Central memory CD8-positive, alpha-beta T cell (primary cell): Measurements from ENCODE around the gene FNDC3B.

ENCODE experiments used
- ATAC-seq: fragments of 150-1000 bp; cut with Tn5 transposase; replicated peaks from 2 replicates; pipeline ENCODE4 v1.10.0; 2022; ENCODE audit warnings: mild to moderate bottlenecking, moderate FRiP score, moderate number of reproducible peaks; ENCODE audit not compliant: poor library complexity, severe bottlenecking; ENCODE audit errors: extremely low read depth
- DNase-seq, 2 donors: peaks; one replicate each; pipeline ENCODE4 v3.0.0; 2021; ENCODE audit warnings: low spot score in 2 of 2
- H3K27ac Mint-ChIP-seq: one replicate; pipeline ENCODE4 v1.8.0; 2022; ENCODE audit warnings: low read depth, mild to moderate bottlenecking, moderate library complexity, mixed read lengths
- H3K27me3 Mint-ChIP-seq: one replicate; pipeline ENCODE4 v1.8.0; 2022; ENCODE audit warnings: mixed read lengths
- H3K36me3 Mint-ChIP-seq: one replicate; pipeline ENCODE4 v1.8.0; 2022; ENCODE audit warnings: mild to moderate bottlenecking, moderate library complexity, mixed read lengths; ENCODE audit not compliant: insufficient read depth
- H3K4me1 Mint-ChIP-seq: one replicate; pipeline ENCODE4 v1.8.0; 2022; ENCODE audit warnings: mixed read lengths
- H3K4me3 Mint-ChIP-seq: one replicate; pipeline ENCODE4 v1.8.0; 2022; ENCODE audit warnings: mild to moderate bottlenecking, moderate library complexity, mixed read lengths
- H3K9me3 Mint-ChIP-seq: one replicate; pipeline ENCODE4 v1.8.0; 2022; ENCODE audit warnings: mixed read lengths

Gene FNDC3B

DNA sequence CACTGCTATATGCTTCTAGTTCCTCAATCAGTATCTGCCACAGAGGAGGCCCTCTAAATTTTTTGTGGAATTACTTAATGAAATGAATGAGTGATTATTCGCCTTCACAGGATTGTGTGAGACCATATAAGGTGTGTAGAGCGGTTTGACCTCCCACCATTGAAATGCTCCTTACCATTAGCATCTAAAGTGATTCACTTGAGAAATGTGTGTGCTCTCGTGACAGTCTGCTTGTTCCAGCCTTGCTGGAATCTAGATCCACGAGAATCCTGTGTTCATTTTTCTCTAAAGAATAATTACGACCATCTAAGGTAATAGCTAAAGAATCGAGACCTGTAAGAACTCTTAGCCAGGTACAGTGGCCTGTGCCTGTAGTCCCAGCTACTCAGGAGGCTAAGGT, 126.9 kb downstream of the FNDC3B start:
- DNase-seq: no peak
- Mint-ChIP-seq H3K27me3 (no peaks in the 10 kb centered on the region), H3K4me3 (no peak overlapping the region), H3K9me3 (no peaks in the 10 kb centered on the region), H3K36me3 (peaks cover 2% of the 10 kb centered on the region), H3K27ac (no peak overlapping the region), H3K4me1 (peaks cover 16% of the 10 kb centered on the region)
- ATAC-seq: no peak

DNA sequence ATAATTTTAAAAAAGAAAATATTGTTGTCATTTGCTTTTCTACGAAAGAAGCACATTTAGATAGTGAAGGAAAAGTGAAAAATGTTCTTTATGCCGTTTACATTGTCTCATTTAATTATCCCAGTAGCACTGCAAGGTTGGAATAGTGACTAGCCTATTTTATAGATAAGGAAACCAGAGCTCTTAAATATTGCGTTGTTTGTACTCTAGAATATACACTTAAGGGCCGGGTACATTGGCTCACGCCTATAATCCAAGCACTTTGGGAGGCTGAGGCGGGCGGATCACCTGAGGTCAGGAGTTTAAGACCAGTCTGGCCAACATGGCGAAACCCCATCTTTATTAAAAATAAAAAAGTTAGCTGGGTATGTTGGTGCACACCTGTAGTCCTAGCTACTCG, 127.5 kb downstream of the FNDC3B start:
- no peaks in the 10 kb centered on the region for H3K9me3 Mint-ChIP-seq

DNA sequence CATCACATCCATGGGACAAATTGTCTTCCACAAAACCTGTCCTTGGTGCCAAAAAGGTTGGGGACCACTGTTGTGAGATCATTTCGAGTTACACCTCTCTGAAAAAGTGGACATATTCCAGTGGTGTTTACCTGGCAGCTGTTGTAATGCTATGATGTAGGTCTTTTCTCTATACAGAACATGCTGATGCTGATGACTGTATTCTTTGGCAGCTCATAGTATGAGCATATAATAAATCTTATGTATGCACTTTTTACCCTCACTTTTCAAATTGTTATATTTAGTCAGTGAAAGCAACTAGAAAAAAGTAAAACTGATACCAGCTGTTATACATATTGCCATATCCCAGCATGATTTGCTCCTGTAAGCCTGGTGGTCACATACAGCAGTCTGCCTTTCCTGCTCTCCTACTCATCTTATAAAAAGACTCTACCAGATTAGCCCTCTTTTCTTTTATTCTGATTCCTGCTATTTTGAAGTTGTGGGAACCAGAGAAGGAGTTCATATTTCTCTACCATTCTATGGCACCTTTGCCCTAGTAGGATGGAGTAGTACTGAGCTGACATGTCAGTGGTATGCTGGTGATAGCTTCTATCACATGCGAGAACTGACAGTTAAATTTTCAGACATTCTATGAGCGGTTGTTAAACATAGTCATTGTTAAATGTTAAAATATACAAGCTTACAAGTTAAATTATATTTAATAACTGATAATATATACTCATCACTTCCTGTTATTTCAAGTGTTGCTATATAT, 128.7 kb downstream of the FNDC3B start:
- Mint-ChIP-seq H3K4me3 (no peak overlapping the region), H3K36me3 (peaks cover 2% of the 10 kb centered on the region), H3K4me1 (peaks cover 16% of the 10 kb centered on the region), H3K9me3 (no peaks in the 10 kb centered on the region), H3K27ac (no peak overlapping the region), H3K27me3 (no peaks in the 10 kb centered on the region)
- ATAC-seq: no peak
- no peak for DNase-seq

More for the DNA sequence above, 127.5 kb downstream of the FNDC3B start:
- Mint-ChIP-seq H3K27me3 (no peaks in the 10 kb centered on the region), H3K27ac (no peak overlapping the region), H3K4me1 (peaks cover 16% of the 10 kb centered on the region), H3K36me3 (peaks cover 2% of the 10 kb centered on the region), H3K4me3 (no peak overlapping the region)
- DNase-seq (no peak), ATAC-seq (no peak)

DNA sequence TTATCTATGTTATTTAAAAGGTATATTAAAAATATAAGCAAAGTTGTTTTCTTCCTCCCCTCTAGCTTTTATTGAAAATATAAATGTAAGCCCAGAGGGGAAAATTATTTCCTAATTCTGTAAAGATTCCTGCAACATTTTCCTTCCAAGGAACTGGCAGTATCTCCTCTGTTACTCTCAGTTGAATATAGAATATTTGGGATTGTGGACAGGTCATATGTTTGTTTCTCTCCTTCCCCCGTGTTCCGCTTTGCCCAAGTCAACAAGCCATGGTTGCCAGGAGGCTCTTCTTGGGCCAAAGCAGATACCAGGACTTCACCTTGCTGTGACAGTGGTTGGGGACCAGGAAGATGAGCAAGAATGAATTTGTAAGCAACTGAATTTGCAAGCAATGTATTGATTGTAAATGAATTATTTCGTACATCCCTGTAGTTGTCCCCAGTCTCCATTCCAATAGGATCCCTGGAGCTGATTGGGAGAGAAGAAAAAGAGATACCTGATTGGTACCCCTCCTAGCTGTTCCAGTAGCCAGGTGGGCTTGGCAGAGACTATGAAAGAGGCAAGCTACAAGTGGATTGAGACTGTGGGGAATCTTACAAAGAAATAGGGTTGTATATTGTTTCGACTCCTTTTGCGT, 130.8 kb downstream of the FNDC3B start:
- no peak for ATAC-seq
- Mint-ChIP-seq H3K27me3 (no peaks in the 10 kb centered on the region), H3K9me3 (no peaks in the 10 kb centered on the region), H3K36me3 (peaks cover 2% of the 10 kb centered on the region), H3K4me1 (peaks cover 26% of the 10 kb centered on the region), H3K27ac (no peak overlapping the region), H3K4me3 (no peak overlapping the region)
- DNase-seq: no peak

DNA sequence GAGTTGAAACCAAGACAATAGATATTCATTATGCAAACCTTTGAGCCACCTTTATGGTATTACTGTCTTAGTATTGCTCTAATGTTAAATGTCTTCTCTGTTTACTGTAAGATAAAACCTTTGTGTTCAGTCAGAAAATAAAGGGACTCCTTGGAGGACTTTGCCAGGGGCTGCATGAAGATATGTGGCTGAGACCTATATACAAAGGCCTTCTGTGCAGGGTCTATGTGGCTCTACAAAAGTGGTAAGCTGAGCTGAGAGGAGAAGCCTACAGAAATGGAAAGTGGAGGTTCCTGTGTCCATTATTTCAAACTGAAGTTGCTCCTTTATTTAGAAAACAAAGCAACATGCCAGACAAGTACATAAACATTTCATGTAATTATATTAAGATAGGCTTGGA, 131.5 kb downstream of the FNDC3B start:
- DNase-seq (no peak), ATAC-seq (no peak)
- H3K27ac Mint-ChIP-seq: no peak overlapping the region
- no peaks in the 10 kb centered on the region for H3K9me3 Mint-ChIP-seq
- H3K4me3 Mint-ChIP-seq: no peak overlapping the region
- H3K36me3 Mint-ChIP-seq: peaks cover 2% of the 10 kb centered on the region
- no peaks in the 10 kb centered on the region for H3K27me3 Mint-ChIP-seq
- H3K4me1 Mint-ChIP-seq: peaks cover 28% of the 10 kb centered on the region

DNA sequence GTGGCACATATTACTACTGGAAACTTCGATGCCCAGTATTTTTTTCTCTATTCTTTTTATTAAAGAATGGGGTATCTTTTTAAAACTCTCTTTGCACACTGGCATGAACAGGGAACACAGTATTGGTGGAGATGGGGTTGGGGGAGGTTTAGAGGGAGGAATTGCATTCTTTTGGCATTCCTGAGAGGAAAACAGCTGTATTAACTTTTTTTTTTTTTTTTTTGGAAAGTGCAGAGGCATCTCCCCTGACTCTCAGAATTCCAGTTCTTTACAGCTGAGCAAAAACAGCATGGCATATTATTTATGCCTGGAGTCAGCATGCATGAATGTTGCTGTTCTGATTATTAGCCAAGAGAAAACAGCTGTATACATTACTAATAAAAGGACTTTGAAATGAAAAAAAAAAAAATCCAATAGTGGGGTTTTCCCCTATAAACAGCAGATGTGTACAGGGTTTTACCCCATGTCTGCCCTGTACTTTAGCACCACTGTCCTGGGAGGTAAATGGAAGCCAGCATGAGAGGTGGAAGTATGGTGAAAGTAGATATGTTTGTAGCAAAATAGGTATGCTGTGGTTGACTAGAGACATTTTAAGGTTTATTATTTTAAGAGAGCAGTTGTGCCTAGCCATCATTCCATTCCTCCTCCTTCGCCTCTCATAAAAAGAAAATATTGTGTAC, 132.2 kb downstream of the FNDC3B start:
- Mint-ChIP-seq H3K27me3 (no peaks in the 10 kb centered on the region), H3K27ac (no peak overlapping the region), H3K36me3 (peaks cover 2% of the 10 kb centered on the region), H3K9me3 (no peaks in the 10 kb centered on the region), H3K4me1 (peaks cover 32% of the 10 kb centered on the region), H3K4me3 (no peak overlapping the region)
- no peak for ATAC-seq
- DNase-seq: no peak

DNA sequence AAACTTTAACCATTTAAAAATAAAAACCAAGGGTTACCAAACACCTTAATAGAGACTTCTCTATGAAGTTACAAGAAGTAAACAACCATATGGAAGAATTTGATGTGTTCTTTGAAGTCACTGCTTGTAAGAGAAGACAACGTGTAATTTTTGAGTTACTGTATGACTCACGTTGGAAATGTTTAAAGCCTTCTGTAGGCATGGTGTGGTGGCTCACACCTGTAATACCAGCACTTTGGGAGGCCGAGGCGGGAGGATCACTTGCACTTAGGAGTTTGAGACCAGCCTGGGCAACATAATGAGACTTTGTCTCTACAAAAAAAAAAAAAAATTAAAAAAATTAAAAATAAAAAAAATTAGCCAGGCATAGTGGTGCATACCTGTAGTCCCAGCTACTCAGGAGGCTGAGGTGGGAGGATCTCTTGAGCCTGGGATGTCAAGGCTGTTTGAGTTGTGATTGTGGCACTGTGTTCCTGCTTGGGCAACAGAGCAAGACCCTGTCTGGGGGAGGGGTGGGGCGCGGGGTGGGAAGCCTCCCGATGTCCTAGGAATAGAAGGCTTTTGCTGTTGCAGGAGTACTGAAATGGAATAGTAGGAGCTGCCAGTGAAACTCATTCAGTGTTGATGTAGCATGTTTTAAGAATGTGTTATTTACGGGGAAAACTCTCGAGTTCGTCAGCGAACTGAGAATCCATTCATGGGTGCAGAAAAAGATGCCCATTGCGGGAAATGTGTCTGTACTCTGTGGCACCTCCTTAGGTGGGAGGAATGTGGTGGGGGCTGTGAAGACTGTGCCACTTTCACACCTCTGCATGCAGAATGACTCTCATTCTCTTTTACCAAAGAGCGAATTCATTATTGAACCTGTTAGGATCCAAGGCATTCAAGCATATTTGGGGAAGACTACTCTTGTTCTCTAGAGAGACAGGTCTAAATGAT, 134.2 kb downstream of the FNDC3B start:
- no peaks in the 10 kb centered on the region for H3K27me3 Mint-ChIP-seq
- no peaks in the 10 kb centered on the region for H3K36me3 Mint-ChIP-seq
- no peaks in the 10 kb centered on the region for H3K9me3 Mint-ChIP-seq
- H3K27ac Mint-ChIP-seq: no peak overlapping the region
- H3K4me1 Mint-ChIP-seq: peaks cover 24% of the 10 kb centered on the region
- H3K4me3 Mint-ChIP-seq: no peak overlapping the region
- DNase-seq (no peak), ATAC-seq (no peak)

DNA sequence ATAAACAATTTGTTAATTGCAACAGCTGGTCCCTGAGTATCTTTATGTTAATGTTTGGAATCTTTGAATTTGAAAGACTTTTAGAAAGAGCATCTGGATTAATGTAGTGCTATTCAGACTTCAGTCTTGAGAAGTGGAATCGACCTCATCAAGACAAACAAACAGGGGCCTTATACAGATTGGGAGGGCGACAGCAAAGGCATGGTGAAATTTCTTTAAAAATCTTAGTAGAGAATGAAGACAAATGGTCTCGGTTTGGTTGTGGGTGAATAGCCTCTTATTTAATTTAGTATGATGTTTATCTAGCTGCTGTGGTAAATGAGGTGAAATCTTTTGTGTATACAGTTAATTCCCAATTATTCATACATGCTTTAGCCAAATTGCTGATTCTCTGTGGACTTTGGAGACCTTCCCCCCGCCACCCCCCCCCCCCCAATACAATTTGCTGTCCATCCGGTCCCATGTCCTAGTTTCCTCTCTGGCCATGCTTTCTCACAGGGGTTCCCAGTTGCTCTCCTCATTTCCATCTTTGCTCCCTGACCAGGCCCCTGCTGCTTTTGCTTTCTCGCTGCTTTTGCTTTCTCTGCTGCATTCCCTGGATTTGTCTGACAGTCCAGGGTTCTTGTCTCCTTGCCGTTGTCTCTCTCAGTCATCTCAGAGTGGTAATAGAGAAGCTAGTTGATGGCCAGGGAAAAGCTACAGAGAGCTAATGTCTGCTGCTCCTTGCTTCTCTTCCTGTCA, 135.3 kb downstream of the FNDC3B start:
- H3K4me3 Mint-ChIP-seq: no peak overlapping the region

DNA sequence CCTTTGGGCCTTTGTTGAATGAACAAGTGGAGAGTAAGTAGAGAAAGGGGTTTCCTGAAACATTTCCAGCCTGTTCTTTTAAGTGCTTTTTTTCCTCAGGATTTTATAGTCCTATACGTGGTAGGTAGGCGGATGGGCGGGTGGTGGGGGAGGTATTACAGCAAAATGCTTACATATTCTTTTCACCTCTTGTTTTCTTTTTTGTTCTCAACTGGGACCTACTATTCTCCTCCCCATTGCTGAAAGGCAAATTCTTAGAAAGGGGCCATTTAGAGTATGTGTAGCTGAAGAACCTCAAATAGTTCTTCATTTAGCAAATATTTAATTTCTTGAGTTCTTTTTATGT, 135.8 kb downstream of the FNDC3B start:
- ATAC-seq (no peak), DNase-seq (no peak)
- Mint-ChIP-seq H3K9me3 (no peaks in the 10 kb centered on the region), H3K27ac (no peak overlapping the region), H3K4me1 (peaks cover 24% of the 10 kb centered on the region), H3K27me3 (no peaks in the 10 kb centered on the region), H3K36me3 (no peaks in the 10 kb centered on the region), H3K4me3 (no peak overlapping the region)

More for the DNA sequence above, 135.3 kb downstream of the FNDC3B start:
- DNase-seq (no peak), ATAC-seq (no peak)
- Mint-ChIP-seq H3K9me3 (no peaks in the 10 kb centered on the region), H3K27ac (no peak overlapping the region), H3K4me1 (peaks cover 19% of the 10 kb centered on the region), H3K27me3 (no peaks in the 10 kb centered on the region), H3K36me3 (no peaks in the 10 kb centered on the region)

DNA sequence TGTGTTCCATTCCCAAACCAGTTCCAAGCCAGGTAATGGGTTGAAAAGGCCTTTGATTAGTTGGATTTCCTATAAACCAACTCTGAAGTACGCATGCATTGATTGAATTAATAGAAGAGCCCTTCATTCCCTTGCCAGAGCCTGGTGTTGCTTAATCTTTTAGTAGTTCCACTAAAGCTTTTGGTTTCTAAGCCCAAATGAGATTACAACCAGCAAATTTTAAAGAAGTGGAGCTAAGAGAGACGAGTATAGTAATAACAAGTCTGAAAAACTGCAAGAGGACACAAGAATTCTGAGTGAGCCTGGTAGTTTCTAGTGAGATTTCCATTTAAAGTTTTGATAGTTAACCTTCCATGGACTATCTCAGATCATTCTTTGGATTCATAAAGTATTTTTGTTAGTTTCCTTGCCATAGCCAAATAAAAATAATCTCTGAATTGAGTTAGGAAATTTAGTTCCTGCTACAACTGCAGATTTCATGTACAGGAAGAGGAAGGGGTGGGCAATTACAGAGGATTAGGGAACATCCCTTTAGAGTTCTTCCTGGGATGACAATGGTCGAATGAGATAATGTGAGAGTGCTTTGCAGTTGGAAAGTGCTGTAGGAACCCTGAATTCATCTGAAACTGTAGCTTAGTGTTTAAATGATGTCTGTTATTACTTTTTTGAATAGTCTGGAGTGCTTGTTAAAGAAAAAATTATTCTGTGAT, 136.8 kb downstream of the FNDC3B start:
- DNase-seq (no peak), ATAC-seq (no peak)
- no peak overlapping the region for H3K4me3 Mint-ChIP-seq
- no peak overlapping the region for H3K27ac Mint-ChIP-seq
- peaks cover 31% of the 10 kb centered on the region for H3K4me1 Mint-ChIP-seq
- no peaks in the 10 kb centered on the region for H3K9me3 Mint-ChIP-seq
- H3K36me3 Mint-ChIP-seq: no peaks in the 10 kb centered on the region
- no peaks in the 10 kb centered on the region for H3K27me3 Mint-ChIP-seq

DNA sequence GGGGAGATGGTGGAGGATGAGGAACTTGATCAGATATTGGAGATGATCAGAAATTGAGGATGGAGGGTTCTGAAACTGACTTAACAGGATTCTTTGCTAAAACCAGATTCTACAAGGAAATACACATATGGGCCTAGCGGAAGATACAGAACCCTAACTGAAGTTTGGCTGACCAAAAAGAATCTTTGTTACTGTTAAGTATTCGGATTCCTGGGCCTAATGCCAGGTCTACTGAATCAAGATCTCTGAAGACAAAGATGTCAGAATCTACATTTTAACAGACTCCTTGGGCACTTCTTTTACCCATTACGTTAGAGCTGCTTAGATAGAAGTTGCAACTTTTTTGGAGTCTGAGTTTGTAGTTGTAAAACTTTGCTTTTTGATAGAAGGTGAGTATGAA, 137.7 kb downstream of the FNDC3B start:
- no peak overlapping the region for H3K4me3 Mint-ChIP-seq
- H3K4me1 Mint-ChIP-seq: peaks cover 34% of the 10 kb centered on the region
- no peaks in the 10 kb centered on the region for H3K27me3 Mint-ChIP-seq
- ATAC-seq (no peak), DNase-seq (no peak)
- no peaks in the 10 kb centered on the region for H3K36me3 Mint-ChIP-seq
- no peak overlapping the region for H3K27ac Mint-ChIP-seq
- no peaks in the 10 kb centered on the region for H3K9me3 Mint-ChIP-seq
